GM10847 (cell line): ENCODE results near the gene NFXL1.

Experiments
- POLR2A ChIP-seq: IDR thresholded peaks from 2 replicates; pipeline ENCODE4 v1.6.1; 2011; ENCODE audit not compliant: insufficient read length; ENCODE audit errors: extremely low read depth

NFXL1 gene

DNA sequence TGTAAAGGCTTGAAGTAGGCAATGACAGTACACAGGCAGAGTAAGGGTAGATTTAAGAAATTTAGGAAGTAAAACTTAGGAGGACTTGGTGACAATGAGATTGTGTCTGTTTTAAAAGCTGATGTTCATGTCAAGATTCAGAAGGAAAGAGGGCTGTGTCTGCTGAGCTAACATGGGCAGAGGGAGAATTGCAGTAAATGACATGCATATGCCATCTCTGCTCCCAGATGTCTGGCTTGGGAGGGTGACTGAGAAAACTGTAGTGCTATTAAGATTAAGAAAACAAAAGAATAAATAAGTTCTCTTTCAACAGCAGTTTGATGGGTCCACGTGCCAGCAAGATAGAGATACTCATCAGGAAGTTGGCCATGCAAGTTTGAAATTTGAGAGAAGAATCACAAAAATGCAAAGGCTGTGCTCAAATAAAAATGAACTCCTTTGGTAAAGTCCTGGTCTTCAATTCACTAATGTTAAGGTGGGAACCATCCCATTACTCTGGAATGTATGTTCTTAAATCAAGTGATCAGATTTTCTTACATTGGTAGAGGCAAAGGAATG is 7.2 kb downstream of the NFXL1 start:
- TF ChIP-seq POLR2A, result no peak

DNA sequence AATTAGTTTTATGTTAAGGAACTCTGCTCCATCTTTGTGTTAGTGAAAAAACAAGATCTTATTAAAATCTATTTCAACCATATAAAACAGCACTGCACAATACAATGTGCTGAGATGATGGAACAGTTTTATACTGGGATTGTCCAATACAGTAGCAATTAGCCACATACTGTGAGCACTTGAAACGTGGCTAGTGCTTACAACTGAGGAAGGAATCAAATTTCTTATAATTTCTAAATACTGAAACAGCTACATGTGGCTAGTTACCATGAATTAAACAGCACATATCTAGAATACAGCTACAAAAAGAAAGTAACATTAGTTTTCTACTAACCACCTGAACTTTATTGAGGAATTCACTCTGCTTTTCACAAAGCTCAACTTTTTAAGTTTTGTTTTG is 14.7 kb downstream of the NFXL1 start:
- TF ChIP-seq POLR2A, result no peak

DNA sequence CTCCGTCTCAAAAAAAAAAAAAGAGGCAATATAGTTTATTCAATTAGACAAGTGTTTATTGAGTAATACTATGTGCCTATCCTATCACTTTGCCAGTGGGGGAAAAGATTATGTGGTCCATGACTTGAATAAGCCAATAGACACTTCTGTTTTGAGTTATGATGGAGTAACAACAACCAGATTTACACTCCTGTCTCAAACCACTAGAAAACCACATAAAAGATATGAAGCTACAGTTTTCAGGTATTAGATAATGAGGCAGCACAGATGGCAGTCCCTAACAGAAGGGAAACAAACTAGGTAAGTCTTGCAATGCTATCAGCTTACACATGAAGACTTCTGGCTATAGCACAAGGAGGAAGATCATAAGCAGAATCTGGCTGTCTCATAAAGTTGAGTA is 22.5 kb downstream of the NFXL1 start:
- no peak for TF ChIP-seq POLR2A

DNA sequence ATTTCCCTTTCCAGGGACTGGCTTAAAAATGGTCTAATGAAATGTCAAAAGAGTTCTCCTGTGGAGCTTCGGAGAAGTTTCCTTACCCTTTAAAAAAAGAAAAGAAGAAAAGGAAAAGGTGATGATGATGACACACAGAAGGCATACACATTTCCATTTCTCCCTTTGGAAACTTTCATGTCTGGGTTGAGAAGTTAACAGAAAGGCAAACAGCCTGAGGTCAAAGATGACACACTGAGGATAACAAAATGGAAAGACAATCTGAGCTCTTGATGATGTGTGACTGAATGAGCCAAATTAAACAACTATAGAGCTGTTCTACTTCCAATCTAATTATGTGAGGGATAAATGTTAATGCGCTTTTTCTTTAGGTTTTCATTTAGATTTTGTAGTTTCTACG is 32.2 kb downstream of the NFXL1 start:
- TF ChIP-seq POLR2A, result no peak

DNA sequence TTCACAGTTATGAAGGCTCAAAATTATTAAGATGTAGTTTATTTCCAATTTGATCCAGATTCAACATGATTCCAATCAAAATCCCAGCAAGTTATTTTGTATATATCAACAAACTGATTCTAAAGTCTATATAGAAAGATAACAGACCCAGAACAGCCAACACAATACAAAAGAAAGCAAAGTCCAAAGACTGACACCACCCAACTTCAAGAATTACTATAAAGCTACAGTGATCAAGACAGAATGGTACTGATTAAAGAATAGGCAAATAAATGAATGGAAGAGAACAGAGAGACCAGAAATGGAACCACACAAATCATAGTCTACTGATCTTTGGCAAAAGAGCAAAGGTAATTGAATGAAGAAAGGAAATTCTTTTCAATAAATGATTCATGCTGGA is 34.9 kb downstream of the NFXL1 start:
- no peak for TF ChIP-seq POLR2A

DNA sequence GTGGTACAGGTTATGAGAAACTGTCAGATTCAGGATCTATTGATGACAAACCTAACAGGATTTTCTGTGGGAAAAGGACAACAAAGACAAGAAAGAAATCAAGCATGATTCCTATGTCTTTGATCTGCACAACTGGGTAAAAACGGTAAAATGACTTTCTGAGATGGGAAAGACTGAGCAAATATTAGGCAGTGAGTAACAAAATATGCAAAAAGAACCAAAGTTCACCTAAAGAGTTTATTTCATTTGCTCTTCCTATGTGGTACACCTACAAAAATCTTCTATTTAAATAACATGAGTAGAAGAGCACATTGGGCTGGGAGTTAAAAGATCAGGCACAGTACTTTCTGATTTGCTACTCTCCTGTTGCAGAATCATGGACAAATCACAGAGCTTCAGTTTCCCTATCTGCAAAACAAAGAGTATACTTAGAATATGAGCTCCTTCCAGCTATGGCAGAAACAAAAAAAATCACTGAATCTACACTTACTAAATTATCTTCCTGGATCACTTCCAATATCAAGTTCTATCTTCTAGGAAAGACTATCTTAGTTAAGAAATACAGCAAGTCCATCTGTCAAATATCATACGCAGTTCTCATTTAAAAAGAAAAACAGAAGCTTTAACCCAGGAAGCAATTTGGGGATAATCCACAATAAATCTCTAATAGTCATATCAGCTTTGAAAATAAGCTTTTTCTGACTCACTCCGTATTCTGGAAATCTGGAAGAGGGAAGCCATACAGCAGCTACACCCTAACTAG is 37.4 kb downstream of the NFXL1 start:
- TF ChIP-seq POLR2A, result no peak

DNA sequence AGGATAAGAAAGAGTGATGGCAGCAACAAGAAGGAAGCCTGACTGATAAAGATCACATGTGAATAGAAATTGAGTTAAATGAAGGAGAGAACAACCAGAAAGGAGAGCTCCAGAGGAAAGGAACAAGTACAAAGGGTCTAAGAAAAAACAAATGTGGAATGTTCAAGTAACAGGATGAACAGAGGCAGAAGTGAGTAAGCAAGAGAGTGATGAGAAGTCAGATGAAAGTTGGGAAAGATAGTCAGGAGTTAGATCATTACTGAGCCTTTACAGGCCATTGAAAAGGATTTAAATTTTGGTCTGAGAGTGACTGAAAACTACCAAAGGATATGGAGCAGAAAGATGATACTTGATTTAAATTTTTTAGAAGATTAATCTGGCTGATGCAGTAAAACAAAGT is 38.1 kb downstream of the NFXL1 start:
- TF ChIP-seq POLR2A, result no peak

DNA sequence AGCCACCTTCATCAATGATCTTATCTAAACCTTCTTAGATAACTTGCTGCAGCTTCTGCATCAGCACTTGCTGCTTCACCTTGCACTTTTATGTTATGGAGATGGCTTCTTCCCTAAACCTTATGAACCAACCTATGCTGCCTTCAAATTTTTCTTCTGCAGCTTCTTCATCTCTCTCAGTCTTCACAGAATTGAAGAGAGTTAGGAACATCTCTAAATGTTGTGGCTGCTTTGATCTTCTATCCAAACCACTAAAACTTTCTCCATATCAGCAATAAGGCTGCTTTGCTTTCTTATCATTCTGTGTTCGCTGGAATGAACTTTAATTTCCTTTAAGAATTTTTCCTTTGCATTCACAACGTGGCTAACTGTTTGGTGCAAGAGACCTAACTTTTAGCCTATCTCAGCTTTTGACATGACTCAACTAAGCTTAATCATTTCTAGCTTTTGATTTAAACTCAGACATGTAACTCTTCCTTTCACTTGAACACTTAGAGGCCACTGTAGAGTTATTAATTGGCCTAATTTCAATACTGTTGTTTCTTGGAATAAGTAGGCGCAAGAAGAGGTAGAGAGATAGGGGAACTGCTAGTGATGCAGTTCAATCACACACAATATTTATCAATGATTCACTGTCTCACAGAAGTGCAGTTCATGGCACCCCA is 40.4 kb downstream of the NFXL1 start:
- TF ChIP-seq POLR2A, result no peak

DNA sequence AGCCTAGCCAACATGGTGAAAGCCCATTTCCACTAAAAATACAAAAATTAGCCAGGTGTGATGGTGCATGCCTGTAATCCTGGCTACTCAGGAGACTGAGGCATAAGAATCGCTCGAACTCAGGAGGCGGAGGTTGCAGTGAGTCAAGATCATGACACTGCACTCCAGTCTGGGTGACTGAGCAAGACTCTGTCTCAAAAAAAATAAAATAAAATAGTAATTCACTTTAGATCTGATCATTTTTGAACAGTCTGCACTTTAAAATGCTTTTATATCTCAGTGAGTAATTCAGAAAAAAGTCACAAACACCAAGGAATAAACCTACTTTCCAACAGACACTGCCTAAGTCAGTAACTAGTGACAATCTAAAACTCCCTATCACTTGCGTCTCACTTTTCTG is 50.9 kb downstream of the NFXL1 start:
- TF ChIP-seq POLR2A, result no peak

DNA sequence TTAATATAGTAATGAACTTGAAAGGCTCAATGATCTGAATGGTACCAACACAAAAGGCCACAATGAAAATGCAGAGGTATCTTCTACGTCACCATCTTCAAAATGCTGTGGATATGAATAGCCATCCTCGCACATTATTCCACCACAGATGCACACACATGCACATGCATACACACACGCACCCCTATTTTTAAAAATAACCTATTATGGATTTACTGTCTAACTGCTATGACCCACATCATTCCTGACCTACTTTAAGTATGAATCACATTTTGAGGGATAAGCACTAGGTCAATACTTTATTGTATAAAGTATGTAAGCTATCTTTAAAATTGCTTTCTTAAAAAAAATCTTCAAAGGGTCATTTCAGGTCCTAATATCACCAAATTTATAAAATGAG is 52.1 kb downstream of the NFXL1 start:
- TF ChIP-seq POLR2A, result no peak

DNA sequence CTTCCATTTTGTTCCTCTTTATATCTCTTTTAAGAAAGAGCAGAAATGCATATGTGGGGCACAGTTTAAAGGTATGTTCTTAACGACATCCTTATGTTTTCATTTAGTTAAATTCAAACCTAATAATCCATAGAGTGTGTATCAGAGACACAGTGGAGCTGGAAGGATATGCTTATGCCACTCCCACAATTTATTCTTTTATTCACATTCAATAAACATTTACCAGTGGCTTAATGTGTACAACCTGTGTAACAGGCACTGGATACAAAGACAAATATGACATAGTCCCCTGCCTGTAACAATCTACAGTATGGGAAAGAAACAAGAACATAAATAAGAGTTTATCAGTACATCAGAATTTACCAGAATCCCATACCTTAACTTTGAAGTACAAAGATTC is 54.1 kb downstream of the NFXL1 start:
- no peak for TF ChIP-seq POLR2A

DNA sequence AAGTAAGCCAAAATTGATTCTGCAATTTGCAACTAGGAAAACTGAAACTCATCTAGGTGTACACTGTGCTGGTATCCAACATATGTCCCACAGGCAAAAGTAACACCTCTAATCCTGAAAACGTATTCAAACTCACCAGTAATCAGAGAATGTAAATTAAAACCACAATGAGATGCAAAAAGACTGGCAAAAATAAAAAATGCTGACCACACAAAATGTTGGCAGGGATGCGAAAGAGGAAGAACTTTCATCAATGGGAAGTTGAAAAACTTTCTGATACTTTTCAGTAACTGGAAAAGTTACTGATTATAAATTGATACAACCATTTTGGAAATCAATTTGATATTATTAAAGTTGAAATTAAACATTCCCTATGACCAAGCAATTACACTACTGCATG is 56.4 kb downstream of the NFXL1 start:
- no peak for TF ChIP-seq POLR2A

DNA sequence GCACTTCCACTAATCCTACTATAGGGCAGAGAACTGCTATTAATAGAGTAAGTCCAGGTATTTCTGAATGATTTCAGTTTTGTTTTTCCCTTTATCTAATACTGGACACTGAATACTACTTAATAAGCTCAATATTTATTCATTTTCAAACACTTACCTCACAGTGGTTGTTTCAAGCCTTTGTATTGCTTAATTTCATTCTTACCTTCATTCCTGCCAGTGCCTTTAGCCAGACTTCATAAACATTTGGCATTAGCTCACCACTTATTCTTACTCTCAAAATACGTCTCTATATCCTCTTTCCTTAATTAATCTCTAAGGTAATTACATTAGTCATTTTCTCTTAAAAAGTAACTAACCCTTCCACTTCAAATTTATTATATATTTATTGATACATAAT is 57.7 kb downstream of the NFXL1 start:
- TF ChIP-seq POLR2A, result no peak

DNA sequence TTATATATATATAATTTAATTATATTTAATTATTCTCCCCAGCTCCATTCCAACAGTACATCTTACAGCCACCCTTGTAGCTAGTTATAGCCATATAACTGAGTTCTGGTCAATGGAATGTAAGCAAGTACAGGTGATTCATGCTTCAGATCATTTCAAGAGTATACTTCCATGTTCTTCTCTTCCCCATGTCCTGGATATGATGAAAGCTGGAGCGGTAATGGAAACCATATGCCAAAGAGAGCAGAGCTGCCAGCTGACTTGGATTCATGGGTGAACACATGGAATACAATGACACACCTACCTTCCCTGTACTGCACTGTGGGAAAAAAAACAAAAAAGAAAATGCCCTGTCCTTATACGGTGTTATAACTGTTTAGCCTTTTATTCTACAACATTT is 59.0 kb downstream of the NFXL1 start:
- no peak for TF ChIP-seq POLR2A

DNA sequence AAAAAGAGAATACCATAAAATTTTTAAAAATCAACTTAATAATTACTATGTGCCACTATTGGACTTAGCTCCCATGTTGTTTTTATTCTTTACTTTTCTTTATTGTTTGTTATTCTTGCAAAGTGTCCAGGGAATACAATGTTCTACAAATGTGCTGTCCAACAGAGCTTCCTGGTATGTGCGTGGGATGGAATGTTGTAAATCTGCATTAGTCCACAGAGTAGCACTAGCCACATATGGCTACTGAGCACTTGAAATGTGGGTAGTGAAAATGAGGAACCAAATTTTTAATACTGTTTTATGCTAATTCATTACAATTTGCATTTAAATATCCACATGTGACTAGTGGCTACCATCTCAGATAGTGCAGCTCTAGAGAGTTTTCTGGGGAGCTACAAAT is 62.2 kb downstream of the NFXL1 start:
- TF ChIP-seq POLR2A, result no peak

DNA sequence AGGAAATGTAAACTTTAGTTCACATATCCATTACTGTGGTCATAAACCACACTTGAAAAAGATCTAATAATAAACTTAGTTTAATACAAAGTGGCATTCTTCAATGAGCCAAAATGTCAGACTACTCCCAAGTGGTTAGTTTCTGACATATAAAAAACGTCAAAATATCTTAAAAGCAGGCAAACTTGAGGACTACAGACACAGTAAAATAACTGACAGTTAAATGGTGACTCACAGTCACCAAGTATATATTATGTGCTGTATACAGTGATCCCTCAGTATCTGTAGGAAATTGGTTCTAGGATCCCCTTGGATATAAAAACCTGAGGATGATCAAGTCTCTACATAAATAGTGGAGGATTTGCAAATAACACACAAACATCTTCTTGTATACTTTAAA is 64.9 kb downstream of the NFXL1 start:
- no peak for TF ChIP-seq POLR2A

DNA sequence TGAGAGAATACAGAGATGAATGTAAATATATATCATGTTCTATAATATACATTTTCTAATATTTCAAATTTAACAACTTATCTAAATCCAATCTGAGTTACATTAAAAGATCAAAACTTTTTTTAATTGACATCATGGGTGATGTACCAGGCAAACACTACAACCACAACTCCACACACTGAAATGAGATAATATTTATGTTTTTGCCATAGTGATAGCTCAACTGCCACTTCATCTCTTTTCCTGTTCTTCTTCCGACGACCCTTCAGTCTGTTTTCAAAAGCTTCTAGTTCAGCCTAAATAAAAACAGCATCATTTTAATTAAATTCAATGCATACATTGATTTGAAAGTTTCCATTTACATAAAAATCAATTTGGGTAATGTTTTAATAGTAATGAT is 66.3 kb downstream of the NFXL1 start:
- TF ChIP-seq POLR2A, result no peak
